ENCODE measurements around the gene AHNAK. TPM values are rescaled to one million over a fixed set of nuclear protein-coding genes. Genes with fewer than 3 reads are reported as not detected.
A peak's percentile ranks its signal among the peaks of the same experiment; 100 is the strongest.

Gene AHNAK
- total RNA-seq, 1 donor = 281 TPM

DNA sequence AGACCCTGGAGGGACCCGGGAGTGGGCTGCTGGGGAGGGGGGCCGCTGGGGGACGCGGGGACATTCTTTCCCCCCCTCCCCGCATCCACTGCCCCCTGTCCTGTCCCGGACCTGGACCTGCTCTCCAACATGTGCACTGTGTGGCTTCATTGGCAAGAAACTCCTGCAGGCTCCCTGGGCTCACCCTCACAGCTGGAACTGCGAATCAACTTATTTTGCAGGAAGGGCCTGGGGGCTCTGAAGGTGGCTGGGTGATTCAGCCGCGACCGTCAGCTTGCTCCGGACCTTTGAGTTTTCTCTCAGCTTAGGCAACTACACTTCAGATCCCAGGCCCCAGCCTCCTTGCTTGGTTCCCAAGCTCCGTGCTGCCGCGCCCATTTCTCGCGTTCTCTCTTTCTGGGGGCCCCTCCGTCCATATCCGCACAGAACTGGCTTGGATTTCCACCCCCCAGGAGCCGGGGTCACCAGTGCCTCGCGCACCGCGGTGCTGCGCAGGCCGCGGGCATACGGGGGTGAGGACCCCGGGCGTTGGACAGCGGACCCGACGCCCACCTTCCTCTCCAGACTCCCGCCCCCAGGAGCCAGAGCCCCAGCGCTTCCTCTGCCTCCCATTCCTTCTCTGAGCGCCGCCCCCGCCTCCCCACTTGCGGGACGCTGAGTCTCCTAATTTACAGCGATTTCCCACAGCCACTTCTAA, 471 bp upstream of the AHNAK start:
- Histone ChIP-seq H3K27me3 (ENCODE audit: insufficient read depth, low read length) (no peaks in the 10 kb centered on the region), H3K4me1 (ENCODE audit: insufficient read depth, low read length) (peaks cover 63% of the 10 kb centered on the region), H3K4me3 (ENCODE audit: low read length) (peak overlapping the region; percentile 89), H3K9me3 (ENCODE audit: low read depth, low read length) (no peaks in the 10 kb centered on the region)

DNA sequence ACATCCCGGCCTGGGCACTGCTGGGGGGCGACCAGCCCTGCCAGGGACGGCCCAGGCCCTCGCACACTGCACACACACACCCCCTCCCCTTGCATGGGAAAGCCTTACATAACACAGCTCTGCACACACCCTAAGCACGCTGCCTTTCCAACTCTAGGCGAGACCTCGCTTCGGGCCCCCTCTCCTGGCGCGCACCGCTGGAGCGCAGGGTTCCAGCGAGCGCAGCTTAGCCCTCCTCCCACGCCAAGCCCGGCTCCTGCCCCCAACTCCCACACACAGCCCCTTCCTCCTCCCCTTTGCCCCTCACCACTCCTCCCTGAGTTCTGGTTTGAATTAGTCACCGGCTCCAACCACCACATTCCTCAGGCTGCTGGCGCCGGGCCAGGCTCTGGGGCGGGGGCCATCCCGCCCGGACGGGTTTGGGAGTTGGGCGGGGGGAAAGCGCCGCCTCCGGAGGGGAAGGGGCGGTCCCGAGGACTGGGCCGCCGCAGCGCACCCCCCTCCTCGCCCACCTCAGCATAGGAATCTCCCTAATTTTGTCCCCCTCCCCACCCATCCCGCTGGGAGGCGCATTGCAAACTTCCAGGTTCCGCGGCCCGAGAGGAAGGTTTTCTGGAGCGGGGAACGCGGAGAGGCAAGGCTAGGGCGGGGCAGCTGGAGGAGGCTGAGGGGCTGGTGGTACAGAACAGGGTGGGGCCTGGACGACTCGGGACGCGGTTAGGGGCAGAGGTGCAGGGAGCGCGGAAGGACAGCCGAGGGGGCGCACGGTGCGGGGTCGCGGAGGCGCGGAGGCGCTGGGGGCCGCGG, 966 bp downstream of the AHNAK start:
- no peaks in the 10 kb centered on the region for H3K27me3 ChIP-seq (ENCODE audit: insufficient read depth, low read length)
- peaks cover 63% of the 10 kb centered on the region for H3K4me1 ChIP-seq (ENCODE audit: insufficient read depth, low read length)
- peak overlapping the region; percentile 89 for H3K4me3 ChIP-seq (ENCODE audit: low read length)
- H3K9me3 ChIP-seq (ENCODE audit: low read depth, low read length) = no peaks in the 10 kb centered on the region

DNA sequence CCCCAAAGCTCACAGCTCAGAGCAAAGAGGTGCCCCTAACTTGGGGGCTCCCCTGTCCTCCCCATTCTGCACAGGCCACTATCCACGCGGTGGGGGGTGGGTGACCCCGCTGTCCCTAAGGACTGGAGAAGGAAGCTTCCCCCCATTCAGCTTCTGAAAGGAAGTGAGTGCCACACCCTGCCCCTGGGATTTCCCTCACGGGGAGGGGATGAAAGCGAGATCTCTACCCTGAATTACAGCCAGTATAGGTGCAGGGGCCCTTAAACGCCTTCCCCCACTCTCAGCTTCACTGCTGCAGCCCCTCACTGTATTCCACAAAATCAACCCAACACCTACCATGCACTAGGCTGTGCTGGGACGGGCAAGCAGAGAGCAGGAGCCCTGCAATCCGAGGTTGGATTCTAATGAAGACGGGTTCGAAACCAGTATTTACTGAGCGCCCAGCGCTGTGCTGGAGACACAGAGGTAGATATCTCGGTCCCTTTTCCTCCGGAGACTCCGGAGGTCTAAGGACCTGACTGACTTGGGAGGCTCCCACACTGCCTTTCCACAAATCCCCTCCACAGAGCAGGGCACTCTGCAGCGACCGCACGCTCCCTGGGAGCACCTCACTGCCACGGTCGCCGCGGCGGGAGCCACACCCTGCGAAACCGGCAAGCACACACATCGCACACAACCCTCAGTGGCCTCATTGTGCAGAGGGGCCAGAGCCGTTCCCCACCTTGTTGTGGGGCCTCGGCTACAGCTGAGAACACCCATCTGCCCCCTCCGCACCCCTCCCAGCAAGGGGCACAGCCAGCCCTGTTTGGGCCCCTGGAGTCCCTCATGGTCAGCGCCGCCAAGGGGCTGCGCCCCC, 1.8 kb downstream of the AHNAK start:
- Histone ChIP-seq H3K9me3 (ENCODE audit: low read depth, low read length) (no peaks in the 10 kb centered on the region), H3K4me3 (ENCODE audit: low read length) (peak overlapping the region; percentile 89), H3K4me1 (ENCODE audit: insufficient read depth, low read length) (peaks cover 64% of the 10 kb centered on the region), H3K27me3 (ENCODE audit: insufficient read depth, low read length) (no peaks in the 10 kb centered on the region)

DNA sequence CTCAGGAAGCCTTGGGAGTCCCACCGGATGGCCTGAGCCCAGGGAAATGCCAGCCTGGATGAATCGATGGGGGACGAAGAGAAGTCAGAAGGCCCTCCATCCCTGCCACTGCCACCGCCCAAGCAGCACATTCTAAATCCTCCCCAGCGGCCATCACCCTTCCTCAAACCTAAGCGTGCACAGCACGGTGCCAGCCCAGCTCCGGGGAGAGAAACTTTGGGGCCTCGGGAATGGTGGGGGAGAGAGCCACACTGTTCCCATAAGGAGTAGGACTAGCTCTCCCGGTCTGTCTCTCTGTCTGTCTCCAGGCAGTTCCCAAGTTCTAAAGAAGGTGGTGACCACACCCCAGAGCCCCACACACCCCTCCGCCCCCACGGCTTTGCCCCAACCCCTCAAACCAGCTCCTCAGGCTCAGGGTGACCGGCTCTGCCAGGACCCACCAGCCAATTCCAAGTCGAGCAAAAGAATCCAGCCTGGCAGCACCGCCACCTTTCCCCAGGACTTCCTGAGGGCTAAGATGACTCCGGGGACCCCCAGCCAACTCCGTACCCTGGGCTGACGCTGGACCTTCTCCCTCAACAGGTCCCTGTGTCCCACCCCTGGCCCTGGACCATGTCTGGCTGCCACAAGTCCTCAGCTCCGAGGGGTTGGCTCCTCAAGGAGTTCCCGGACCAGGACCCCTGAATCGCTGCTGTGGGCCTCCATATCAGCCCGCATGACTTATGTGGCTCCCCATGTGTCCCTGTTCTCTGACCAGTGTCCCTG, 2.7 kb downstream of the AHNAK start:
- peaks cover 73% of the 10 kb centered on the region for H3K4me1 ChIP-seq (ENCODE audit: insufficient read depth, low read length)
- H3K4me3 ChIP-seq (ENCODE audit: low read length) = peak overlapping the region; percentile 89
- H3K27me3 ChIP-seq (ENCODE audit: insufficient read depth, low read length) = no peaks in the 10 kb centered on the region
- H3K9me3 ChIP-seq (ENCODE audit: low read depth, low read length) = no peaks in the 10 kb centered on the region

DNA sequence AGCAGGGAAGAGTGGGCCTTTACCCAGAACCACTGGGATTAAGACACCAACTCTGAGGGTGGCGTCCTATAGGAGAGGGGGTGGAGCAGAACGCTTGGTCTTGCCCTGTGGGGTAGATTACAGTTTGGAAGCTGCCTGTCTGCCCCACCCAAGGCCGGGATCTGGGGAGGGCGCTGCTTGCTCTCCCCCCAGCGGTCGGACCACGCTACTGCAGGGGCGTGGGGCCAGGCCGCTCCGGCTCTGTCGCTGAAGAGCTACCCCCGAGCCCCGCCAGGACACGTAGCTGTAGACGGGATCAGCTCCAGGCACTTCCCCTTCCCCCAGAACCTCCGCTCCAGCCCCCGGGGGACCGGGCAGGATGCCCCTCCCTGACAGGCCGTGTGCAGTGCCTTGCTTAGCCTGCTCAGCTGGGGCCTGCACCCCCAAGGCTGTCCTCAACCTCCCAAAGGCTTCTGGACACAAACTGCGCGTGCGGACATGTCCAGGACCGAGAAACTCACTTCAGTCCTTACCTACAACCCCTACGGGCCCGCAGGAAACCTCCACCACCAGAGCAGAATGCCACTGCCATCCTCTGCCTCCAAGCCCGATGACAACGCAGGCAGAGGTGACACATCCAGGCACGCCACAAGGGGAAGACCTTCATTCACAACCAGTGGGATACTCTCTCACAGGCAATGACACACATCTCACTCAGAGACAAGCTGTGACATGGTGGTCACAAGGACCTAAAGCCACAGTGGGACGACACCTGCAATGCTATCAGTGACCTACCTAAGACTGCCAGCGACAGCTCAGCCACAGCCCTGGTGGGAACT, 3.6 kb downstream of the AHNAK start:
- H3K9me3 ChIP-seq (ENCODE audit: low read depth, low read length) = no peaks in the 10 kb centered on the region
- H3K4me3 ChIP-seq (ENCODE audit: low read length) = peak overlapping the region; percentile 89
- peaks cover 80% of the 10 kb centered on the region for H3K4me1 ChIP-seq (ENCODE audit: insufficient read depth, low read length)
- no peaks in the 10 kb centered on the region for H3K27me3 ChIP-seq (ENCODE audit: insufficient read depth, low read length)

DNA sequence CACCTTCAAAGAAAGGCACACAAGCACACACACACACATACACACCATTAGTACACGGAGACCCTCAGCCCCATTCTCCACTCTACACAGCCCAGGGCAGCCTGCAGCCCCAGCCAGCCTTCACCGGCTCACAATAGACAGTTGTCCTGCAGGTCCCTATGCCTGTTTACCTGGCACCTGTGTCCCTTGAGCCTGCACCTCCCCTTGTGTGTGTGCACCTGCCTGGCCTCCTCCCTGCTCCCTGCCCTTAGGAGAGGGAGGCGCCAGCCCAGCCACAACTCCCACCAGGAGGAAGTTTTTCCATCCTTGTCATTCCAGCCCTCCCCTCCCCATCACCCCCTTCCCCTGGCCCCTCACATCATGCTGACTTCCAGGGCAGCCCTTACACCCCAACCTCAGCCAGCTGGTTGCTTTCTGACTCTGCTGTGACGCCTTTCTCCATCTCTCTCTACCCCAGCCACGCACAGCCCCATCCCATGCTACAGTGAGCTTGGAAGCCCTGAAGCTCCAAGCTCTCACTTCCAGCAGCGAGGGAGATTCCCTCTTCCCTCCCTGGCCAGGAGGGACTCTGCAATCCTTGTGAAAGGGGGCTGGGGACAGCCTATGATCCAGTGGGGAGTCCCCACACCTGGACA, 4.4 kb downstream of the AHNAK start:
- peaks cover 75% of the 10 kb centered on the region for H3K4me1 ChIP-seq (ENCODE audit: insufficient read depth, low read length)
- no peaks in the 10 kb centered on the region for H3K27me3 ChIP-seq (ENCODE audit: insufficient read depth, low read length)
- no peaks in the 10 kb centered on the region for H3K9me3 ChIP-seq (ENCODE audit: low read depth, low read length)
- H3K4me3 ChIP-seq (ENCODE audit: low read length) = no peak overlapping the region

DNA sequence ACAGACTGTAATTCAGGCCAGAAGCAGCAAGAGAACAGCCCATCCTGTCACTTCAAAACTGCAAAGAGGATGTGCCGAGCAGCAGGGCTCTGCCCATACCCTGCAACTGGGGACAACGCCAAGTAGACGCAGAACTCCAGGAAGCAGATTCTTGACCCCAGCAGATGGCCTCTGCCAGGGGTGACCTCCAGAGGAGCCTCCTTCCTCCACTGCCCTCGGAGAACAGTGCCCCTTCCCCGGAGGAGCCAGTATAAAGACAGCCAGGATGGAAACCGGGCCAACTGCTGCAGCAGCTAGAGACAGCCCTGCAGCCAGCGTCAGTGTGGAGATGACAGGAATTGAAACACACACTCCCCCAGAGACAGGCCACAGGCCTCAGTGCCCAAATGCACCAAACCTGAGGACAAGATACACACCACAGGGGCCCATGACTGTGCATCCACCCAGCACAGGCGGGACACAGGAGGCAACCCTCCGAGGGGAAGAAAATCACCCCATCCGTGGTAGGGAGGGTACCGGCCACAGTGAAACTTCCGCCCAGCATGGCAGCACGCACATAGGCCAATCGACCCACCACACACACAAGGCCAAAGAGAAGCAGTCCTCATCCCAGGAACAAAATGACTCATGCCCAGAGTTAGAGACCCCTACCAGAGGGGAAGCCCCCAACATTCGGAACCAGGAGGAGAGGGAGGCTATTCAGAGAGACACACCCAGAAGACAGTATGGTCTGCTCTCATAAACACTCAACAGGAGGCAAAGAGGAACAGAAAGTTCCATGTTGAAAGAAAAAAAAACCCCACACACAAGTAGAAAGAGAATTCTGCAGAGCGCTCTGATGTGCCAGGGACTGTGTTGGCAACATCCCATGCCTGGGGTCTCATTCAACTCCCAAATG, 5.6 kb downstream of the AHNAK start:
- H3K27me3 ChIP-seq (ENCODE audit: insufficient read depth, low read length) = no peaks in the 10 kb centered on the region
- H3K4me3 ChIP-seq (ENCODE audit: low read length) = peak overlapping the region; percentile 11
- no peaks in the 10 kb centered on the region for H3K9me3 ChIP-seq (ENCODE audit: low read depth, low read length)
- H3K4me1 ChIP-seq (ENCODE audit: insufficient read depth, low read length) = peaks cover 71% of the 10 kb centered on the region

DNA sequence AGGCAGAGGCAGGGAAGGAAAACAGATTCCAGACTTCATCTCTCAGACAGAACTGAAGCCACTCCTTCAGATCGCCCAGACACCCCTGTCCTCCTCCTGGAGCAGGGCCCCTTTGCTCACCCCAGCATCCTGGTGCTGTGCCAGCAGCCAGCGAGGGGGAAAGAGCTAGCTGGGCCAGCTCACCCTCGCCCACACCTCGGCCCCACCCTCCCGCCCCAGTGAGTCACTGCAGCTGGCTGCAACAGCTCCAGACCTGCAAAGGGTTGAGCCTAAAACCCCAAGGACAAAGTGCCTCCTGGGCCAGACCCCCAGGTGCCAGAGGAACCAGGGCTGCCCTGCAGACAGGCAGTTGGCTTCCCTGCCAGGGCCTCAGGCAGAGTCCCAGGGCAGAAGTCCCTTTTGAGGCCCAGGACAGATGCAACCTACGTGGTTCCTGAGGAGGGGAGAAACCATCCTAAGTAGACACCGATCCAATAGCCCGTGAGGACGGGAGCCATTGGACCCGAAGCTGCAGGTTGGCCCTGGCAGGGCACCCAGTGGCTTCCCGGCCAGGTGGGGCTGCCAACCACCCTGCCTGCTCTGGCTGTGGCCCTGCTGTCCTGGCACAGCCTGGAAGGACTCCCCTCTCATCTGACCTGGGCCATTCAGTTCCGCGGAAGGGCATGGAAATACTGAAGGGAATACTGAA, 7.2 kb downstream of the AHNAK start:
- Histone ChIP-seq H3K27me3 (ENCODE audit: insufficient read depth, low read length) (no peaks in the 10 kb centered on the region), H3K9me3 (ENCODE audit: low read depth, low read length) (no peaks in the 10 kb centered on the region), H3K4me3 (ENCODE audit: low read length) (no peak overlapping the region), H3K4me1 (ENCODE audit: insufficient read depth, low read length) (peaks cover 66% of the 10 kb centered on the region)

DNA sequence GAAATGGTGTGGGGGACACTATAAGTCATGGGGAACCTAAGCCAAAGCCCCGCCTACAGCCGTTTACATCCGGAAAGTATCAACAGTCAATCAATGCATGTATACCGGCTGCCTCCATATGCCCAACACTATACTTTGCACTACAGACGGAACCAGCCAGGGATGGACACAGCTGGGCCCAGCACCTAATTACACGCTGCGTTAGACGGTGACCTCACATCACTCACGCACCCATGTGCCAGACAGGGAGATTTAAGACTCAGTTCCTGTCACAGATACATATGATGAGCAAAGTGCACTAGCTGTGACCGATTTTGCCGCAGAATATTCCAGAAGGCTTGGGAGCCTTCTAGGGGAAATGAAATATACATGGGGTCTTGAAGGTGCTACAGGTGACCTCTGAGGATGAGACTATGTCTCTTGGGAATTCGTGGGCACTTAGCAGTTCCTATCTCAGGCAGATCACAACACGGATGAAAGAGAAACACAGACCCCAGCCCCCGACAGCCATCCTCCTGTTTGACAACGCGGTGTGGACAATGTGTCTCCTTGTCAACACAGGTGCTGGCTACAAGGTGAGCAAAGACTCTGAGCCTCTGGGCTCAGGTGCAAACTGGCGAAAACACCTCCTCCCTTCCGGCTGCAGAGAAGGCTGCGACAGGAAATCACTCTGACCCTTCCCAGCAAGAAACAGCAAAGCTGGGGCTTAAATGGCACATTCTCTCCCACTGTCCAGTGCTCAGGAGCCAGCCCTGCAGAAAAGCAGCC, 8.0 kb downstream of the AHNAK start:
- Histone ChIP-seq H3K9me3 (ENCODE audit: low read depth, low read length) (no peaks in the 10 kb centered on the region), H3K27me3 (ENCODE audit: insufficient read depth, low read length) (no peaks in the 10 kb centered on the region), H3K4me1 (ENCODE audit: insufficient read depth, low read length) (peaks cover 58% of the 10 kb centered on the region), H3K4me3 (ENCODE audit: low read length) (no peak overlapping the region)

DNA sequence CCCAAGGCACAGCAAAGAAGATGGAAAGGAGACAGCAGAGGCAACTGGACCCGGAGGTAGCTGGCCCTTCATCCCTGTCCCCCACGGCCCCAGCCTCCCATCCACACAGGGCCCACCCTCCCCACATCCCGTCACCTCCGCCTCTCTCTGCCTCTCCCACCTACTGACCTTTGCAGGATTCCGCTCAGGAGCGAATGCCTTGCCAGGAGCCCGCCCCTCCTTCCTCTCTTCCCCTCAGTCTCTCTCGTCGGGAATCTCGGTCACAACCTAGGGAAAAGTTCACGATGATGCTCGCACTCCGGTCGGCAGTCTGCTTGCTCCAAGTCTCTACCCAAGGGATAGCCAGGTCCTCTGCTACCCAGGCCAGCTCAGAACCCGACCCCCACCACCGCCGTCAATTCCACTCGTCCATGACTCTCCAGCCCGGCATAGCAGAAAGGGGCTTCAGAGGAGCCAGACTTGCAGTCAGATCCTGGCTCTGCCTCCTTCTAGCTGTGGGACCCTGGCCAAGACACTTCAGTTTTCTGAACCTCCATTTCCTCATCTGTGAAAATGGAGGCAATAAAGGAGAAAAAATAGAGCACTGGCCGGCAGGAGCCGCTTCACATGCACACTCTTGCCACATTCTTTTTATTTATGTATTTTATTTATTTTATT, 10.2 kb downstream of the AHNAK start:
- Histone ChIP-seq H3K27me3 (ENCODE audit: insufficient read depth, low read length) (no peaks in the 10 kb centered on the region), H3K4me3 (ENCODE audit: low read length) (no peak overlapping the region), H3K4me1 (ENCODE audit: insufficient read depth, low read length) (peaks cover 36% of the 10 kb centered on the region), H3K9me3 (ENCODE audit: low read depth, low read length) (no peaks in the 10 kb centered on the region)

DNA sequence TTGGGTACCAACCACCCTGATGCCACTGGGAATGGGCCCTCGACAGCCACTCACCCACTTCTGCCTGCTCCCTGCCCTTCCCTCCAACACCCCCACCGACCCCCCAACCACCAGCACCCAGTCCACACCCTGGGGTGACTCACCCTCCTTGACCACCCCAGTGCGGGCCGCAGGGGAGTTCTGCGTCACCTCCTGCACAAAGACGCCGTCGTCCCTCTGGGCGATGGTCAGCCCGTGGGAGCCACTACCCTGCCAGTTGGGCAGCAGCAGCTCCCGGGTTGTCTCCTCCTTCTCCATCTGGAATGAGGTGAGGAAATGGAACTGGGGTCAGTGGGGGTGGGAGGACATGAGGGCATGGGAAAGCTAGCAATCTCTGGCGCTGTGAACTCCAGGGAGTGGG, 10.8 kb downstream of the AHNAK start:
- H3K9me3 ChIP-seq (ENCODE audit: low read depth, low read length) = no peaks in the 10 kb centered on the region

More for the DNA sequence above, 10.8 kb downstream of the AHNAK start:
- Histone ChIP-seq H3K4me3 (ENCODE audit: low read length) (no peak overlapping the region), H3K27me3 (ENCODE audit: insufficient read depth, low read length) (no peaks in the 10 kb centered on the region), H3K4me1 (ENCODE audit: insufficient read depth, low read length) (peaks cover 30% of the 10 kb centered on the region)

Measured in mononuclear cell (primary cell).